NCI-H1092 treated with DMSO at 0.1 percent for 48 hours (cell line): ENCODE measurements around the gene RIPOR3.
"Not testable (repeated sequence)": the region's sequence is repeated elsewhere in the genome, so short reads cannot be mapped to it uniquely, and the experiment has no call there.

Experiments
- DNase-seq: peaks from one replicate; lab custom pipeline; 2025; lab: John Stamatoyannopoulos, UW

Gene RIPOR3

DNA sequence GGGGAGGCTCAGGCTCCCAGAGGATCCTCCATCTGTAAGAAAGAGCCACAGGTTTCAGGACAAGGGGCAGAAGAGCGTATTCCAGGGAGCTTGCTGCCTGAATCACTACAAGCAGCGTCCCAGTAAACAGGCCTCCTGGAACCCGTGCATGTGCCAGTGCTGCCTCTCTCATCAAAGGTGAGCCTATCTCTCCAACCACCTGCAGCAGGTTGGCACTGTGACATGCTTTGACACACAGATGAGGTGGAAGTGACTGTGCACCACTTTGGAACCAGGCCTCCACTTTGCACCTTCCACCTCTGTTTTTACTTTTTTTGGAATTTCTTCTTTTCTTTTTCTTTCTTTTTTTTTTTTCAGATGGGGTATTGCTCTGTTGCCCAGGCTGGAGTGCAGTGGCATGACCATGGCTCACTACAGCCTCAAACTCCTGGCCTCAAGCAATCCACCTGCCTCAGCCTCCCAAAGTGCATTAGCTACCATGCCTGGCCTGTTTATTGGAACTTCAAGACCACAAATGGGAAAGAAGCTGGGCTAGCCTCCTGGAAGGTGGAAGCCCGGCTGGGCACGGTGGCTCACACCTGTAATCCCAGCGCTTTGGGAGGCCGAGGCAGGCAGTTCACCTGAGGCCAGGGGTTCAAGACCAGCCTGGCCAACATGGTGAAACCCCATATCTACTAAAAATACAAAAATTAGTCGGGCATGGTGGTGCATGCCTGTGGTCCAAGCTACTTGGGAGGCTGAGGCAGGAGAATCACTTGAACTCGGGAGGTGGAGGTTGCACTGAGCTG is 12.5 kb upstream of the RIPOR3 start:
- not testable (repeated sequence) for DNase-seq

DNA sequence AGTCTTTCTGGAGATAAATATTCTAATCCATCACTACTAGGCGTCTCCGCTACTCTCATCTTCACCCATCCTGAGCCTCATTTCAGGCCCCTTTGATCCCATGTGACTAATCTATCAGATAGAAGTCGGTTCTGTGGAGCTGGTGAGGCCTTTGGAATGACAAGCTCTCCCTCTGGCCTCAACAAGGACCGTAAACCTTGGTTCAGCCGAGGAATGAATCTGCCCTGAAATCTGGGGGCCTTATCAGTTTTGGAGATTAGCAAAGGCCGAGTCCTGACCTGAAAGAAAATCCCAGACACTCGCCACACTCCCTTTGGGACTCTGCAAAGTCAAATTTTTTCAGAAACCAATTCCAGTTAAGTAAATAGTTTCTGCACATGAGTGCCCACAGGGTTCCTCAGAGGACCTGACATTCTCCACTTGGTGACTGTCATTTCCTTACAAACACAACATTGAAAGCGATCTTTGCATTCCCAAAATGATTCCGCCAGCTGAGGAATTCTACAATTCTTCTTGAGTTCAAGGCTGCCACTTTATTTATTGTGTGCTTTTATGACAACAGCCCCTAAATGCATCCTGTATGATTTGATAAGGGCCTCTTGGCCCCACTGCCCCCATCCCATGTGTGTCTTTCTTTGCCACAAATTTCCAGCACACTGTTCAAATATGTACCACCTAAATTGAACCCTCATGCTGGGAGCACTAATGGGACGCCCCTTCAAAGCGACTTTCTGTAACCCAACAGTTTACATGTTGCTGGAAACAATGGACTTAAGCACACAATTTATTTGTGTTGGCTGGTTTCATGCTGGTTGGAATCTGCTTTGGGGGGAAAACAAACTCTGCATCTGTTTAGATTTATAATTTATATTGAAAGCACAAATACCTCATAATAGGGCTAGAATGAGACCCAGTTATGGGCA is 10.0 kb upstream of the RIPOR3 start:
- DNase-seq, result no peak

DNA sequence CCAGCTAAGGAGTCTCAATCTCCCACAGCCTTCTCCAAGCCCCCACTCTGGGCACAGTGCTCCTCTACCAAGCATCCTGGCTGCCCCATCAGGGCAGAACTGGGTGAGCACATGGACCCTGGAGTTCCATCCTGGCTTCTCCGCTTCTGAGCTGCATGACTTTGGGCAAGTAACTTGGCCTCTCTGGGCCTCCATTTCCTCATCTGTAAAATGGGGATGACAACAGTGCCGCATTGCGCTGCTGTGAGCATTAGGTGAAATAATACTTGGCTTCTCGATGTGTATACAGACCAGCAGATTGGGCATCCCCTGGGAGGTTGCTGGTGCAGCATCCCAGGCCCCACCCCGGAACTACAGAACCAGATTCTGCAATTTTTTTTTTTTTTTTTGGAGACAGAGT is 8.3 kb upstream of the RIPOR3 start:
- DNase-seq, result no peak

DNA sequence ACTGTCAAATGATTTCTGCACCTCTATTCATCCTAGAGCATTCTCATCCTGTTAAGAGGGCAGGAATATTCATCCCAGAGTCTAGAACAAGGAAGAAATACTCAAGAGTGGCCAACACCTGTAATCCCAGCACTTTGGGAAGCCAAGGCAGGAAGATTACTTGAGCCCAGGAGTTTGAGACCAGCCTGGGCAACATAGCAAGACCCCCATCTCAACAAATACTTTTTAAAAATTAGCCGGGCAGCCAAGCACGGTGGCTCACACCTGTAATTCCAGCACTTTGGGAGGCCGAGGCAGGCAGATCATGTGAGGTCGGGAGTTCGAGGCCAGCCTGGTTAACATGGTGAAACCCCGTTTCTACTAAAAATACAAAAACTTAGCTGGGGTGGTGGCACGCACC is 6.9 kb upstream of the RIPOR3 start:
- DNase-seq, result not testable (repeated sequence)

DNA sequence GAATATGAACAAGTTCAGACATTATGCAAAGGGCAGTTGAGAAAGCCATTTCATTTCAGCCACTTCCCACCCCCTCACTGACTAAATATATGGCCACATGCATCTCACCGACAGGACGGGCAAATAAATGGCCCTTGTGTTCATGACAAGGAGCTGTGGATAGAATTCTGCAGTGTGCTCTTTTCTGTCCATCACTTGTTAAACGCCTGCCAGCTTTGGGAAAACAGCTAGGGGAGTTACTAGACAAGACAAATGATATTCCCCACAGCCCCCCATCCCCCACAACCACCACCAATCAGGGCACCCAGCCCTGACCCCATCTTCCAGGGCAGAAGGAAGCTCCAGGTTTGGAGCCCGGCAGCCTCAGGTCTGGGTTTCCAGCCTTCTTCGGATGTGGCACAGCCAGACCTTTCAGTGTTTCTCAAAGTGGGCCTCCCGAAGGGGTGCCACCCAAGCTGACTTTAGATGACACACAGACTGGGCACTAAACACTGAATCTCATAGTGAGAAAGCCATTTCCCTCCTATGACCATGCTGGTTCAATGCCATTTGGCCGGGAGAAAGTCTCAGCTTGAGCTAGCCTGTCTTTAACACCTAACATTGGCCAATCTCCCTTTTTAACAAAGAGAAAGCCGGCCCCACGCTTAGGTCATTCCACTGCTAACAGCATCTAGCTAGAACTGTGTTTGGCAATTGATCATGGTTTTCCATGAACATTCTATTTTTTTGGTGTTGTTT is 4.0 kb upstream of the RIPOR3 start:
- no peak for DNase-seq

DNA sequence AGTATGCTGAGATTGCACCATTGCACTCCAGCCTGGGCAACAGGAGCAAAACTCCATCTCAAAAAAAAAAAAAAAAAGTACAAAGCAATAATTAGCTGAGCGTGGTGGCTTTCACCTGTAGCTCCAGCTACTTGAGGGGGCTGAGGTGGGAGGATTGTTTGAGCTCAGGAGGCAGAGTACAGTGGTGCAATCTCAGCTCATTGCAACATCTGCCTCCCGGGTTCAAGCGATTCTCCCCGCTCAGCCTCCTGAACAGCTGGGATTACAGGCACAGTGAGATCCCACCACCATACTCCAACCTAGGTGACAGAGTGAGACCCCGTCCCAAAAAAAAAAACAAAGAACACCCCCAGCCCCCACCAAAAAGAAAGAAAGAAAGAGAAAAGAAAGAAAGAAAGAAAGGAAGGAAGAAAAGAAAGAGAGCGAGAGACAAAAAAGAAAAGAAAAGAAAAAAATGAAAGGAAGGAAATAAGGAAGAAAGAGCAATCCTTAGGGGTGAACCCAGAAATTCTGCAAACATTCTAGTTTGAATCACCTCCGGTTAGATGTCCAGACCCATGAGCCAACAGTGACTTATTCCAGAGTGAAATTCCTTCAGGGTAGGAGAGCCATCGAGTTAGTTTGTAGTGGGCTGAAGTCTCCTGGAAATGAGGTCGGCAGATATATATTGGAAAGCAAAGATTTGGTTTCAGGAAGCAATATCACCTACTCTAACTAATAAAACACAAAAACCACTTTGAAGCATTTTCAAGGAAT is 3.2 kb upstream of the RIPOR3 start:
- no peak for DNase-seq

DNA sequence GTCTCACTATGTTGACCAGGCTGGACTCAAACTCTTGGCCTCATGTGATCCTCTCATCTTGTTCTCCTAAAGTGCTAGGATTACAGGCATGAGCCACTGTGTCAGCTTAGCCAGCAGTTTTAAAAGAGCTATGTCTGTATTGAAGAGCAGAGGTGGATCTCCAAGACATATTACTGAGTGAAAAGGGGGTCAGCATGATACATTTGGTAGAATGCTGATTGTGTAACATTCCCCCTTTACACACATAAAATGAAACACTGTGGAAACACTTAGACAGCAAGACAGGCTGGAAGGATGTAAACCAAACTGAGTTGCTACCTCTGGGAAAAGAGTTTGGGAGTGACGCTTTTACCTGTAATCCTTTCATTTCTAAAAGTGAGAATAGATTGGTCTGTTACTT is 1.7 kb upstream of the RIPOR3 start:
- DNase-seq, result no peak

DNA sequence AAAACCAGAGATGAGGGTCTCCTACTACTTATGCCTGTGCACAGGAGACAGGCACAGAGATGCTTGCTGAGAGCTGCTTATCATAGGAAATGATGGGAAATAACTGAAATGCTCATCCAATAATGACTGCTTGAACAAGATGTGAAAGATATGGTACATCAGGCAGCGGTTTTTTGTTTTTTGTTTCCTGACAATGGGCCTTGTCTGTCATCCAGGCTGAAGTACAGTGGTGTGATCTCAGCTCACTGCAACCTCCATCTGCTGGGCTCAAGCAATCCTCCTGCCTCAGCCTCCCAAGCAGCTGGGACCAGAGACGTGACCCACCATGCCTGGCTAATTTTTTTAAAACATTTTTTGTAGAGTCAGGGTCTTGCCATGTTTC is 1.2 kb upstream of the RIPOR3 start:
- no peak for DNase-seq

DNA sequence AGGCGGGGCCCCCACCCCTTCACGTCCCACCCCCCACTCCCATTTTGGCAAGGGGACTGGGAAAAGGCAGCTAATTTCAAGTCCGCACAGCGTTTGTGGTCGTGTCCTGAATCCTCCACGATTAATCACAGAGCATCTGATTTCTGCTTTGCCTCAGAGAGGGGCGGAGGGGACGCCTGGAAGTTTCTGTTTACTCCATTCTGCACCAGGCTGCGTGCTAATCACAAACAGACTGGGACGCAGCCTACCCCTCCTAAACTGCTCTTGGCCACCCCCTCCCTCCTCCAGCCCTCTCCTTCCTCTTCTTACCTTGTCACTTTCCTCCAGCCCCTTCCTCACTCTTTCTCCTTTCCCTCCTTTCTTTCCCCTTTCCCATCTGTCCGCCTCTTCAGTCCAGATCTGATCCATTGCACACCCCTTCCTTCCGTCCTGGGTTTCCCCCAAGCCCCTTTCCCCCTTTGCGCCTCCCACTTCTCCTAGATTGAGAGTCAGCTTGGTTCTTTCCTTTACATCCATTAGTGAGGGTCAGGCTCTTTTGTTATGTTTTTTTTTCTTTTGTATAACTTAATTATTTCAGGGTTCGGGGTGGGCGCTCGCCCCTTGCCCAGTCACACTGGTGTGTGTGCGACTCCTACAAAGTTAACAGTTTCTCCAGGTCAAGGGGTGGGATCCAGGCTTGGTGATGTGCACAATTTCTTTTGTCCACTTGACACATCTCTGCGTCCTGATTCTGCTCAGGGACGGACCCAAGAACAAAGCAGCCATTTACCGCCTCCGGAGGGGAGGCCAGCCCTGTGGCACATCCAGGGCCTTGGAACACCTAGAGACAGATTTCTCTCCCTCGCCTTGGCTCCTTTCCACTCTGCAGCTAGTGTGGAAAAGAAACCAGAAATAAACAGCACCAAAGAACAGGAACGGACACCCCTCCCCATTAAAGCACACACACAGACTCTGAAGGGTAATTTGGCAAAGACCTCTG is 520 bp upstream of the RIPOR3 start:
- DNase-seq, result no peak

DNA sequence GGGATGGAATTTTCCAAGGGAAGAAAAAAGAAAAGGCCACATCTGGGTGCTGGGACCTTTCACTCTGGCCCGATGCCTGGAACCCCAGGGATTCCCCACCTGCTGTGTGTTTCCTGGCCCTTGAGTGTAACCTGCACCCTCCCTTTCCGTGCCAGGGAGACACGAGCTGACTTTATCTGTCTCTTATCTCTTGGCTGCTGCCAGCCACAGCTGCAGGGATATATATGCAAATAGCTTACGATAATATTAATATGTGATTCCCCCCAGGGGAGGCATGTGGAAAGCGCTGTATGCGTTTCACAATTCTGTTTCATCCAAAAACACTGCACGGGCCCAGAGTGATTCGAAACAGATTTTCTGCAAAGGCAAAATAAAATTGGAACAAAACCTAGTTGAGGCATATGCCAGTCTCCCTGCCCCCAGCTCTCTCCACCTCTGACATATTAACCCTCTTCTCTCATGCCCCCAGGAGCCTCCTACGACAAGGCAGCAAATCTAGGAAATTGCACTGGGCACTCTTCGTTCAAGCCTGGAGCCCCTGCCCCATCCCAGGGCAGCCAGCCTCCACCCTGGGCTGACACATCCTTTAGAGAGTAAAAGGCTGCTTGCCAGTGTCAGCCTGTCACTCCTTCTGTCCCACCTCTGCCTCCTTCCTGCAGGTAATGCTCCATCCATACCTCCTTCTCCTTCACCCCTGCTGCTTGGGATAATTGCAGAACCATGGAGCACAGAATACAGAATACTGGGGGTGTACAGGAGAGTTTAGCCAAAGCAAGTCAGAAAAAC is 1.3 kb downstream of the RIPOR3 start:
- peak; percentile 42 for DNase-seq

DNA sequence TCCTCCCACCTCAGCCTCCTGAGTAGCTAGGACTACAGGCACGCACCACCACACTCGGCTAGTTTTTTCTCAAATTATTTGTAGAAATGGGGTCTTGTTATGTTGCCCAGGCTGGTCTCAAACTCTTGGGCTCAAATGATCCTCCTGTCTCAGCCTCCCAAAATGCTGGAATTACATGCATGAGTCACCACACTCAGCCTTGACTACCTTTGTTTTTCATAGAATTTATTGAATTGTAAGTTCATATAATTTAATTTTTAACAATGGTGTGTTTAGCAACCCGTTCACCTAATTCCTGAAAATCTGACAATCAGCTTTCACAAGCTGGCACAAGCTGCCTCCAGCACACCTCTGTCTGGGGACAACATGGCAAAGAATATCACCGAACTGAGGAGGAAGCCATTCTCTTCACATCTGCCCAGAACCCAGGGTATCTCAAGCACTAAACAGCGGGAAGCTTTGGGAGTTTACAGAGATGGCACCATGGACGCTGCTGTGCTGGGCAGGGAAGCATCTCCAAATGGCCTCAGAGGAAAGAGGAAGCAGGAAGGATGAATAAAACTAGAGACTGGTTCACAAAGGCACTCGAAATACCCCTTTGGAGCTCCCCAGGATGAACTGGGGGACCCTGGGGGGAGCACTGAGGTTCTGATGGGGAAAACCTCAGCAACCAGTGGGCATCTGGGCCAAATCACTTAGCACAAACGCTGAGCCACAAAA is 2.9 kb downstream of the RIPOR3 start:
- DNase-seq, result no peak

DNA sequence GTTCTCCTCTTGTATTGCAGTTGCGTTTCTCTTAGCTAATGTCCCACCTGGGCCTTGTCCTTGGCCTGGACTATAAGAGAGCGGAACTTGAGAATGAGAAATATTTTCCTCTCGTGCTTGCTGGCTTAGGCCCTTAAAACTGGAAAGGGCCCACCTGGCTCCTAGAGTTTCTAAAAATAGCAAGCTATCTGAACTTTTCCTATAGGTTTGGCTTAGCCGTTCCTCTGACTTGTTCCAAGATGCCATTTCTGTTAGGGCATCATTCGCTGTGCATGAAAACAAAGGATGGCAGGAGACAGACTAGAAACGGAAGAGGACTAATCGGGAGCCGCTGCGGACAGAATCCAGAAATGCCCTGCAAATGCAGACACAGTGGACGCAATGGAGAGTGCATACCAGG is 4.5 kb downstream of the RIPOR3 start:
- no peak for DNase-seq

DNA sequence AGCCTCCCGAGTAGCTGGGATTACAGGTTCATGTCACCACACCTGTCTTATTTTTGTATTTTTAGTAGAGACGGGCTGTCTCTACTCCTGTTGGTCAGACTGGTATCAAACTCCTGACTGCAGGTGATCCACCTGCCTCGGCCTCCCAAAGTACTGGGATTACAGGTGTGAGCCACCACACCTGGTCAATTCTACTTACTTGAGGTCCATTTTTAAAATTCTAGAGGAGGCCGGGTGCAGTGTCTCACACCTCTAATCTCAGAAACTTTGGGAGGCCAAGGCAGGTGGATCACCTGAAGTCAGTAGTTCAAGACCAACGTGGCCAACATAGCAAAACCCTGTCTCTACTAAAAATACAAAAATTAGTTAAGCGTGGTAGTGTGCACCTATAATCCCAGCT is 7.8 kb downstream of the RIPOR3 start:
- no peak for DNase-seq

DNA sequence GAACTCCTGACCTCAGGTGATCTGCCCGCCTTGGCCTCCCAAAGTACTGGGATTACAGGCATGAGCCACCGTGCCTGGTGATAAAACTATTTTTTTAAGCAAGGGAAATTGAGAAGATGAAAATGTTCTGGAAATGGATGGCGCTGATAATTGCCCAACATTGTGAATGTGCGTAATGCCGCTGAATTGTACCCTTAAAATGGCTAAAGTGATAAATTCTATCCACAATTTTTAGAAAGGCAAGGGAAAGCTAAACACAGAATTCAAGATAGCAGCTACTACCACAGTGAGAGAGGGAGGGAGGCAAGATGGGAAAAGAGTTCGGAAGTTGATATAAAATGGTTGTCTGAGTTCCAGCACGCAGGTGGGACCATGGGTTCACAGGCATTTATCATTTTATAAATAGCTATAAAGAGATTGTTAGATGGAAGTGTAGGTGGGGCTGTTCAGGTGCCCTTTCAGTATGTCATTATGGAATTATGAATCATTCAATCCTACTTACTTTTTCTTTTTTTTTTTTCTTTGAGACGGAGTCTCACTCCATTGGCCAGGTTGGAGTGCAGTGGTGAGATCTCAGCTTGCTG is 8.3 kb downstream of the RIPOR3 start:
- DNase-seq, result no peak

DNA sequence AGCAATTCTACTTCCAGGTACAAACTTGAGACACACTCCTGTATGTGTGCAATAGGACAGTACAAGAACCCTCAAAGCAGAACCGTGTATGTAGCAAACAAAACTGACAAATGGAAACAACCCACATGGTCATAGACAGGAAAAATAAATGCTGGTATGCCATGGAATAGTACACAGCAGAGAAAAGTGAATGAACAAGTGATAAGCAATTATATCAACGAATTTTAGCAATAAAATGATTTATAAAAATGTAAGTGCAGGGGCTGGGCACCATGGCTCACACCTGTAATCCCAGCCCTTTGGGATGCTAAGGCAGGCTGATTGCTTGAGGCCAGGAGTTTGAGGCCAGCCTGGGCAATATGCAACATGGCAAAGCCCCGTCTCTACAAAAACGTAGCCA is 9.3 kb downstream of the RIPOR3 start:
- no peak for DNase-seq

DNA sequence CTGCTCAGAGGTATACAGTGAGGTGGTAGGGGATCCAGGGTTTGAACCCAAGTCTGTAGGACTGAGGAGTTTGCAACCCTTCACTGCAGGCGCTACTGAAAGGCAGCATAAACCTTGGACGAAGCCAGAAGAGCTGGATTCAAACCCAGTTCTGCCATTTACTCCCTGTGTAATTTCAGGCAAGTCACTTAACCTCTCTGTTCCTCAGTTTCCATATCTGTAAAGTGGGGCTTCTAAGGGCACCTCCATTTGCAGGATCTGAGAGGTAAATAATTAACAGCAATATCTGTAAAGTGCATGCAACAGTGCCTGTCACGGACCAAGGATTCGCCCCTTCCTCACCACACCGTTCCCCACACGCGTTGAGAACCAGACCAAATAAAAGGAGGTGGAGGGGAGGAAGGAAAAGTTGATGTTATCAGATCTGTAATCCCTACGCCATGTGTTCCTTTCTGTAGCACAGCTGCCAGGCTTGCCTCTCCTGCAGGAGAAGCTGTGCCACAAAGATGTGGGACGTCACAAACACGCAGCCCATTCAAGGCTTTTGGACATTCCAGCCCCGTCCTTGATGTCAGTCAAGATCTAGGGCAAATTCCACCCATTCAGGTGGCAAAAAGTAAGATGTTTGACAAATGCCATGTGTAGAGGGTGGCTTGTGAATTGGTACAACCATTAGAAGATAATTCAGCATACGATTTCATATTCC is 9.8 kb downstream of the RIPOR3 start:
- DNase-seq, result no peak

DNA sequence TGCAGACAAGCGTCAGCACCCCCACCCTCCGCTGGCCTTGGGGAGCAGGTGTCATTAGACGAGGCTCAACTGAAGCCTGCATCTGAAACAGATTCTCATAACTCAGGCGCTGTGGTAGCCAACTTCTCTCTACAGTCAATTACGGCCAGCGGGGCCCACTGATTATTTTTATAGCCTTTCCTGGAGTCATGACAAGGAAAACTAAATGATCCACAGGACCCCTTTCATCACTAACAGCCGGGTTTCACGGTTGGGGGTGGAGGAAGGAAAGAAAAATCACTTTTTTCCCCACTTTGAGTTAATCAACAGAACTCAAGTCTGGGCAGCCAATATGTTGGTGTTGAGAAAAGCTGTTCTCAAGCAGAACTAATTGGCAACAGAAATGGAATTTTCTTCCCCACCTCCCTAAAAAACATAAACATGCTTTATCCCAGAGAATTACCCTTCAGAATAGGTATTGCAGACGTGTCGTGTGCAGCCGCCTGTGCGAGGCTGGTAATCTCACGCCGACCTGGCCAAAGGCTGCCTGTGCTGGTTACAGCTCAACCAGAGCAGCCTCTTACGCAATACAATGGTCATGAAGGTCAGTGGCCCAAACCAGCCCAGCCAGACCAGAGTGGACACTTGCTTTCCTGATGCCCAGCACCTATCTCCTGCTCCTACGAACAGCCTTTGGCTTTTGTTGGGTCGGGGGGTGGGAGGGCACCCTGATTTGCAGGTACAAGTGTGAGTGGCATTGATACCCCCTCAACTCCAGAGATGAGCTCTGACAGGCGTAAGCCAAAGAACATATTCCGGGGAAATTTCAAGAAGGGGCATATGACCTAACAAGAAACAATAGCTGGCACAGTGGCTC is 11.0 kb downstream of the RIPOR3 start:
- DNase-seq, result no peak
